Spleen (tissue), 11 donors: ENCODE results near the gene PNPLA3. TPM values are rescaled to one million over a fixed set of nuclear protein-coding genes. Genes with fewer than 3 reads are reported as not detected.

Experiments used
- DNase-seq: peaks from one replicate; pipeline ENCODE4 v3.0.0-alpha.2; 2020
- H3K27ac ChIP-seq, 8 donors: fragments of 200-600 bp; sonication (generic) in 7 of 8; 1 replicate in 4 of 8; 2 replicates in 4 of 8; pipeline versions ENCODE4 v1.5.0 to v1.8.0; 2016 to 2021; ENCODE audit warnings: inconsistent platforms in 4 of 8, mild to moderate bottlenecking in 4 of 8, moderate library complexity in 1 of 8
- H3K27me3 ChIP-seq, 7 donors: fragments of 200-600 bp; sonication (generic) in 6 of 7; replicated peaks in 1 of 7; 1 replicate in 4 of 7; 2 replicates in 3 of 7; pipeline versions ENCODE4 v1.5.0 to v1.8.0; 2016 to 2021; ENCODE audit warnings: inconsistent platforms in 3 of 7, mild to moderate bottlenecking in 1 of 7
- H3K36me3 ChIP-seq, 6 donors: fragments of 200-600 bp; sonication (generic) in 5 of 6; 1 replicate in 4 of 6; 2 replicates in 2 of 6; pipeline versions ENCODE4 v1.5.0 to v1.8.0; 2016 to 2021; ENCODE audit warnings: inconsistent platforms in 2 of 6
- H3K4me1 ChIP-seq, 6 donors: fragments of 200-600 bp; sonication (generic) in 5 of 6; 1 replicate in 3 of 6; 2 replicates in 3 of 6; pipeline versions ENCODE4 v1.5.0 to v1.8.0; 2016 to 2021; ENCODE audit warnings: inconsistent platforms in 3 of 6
- H3K4me3 ChIP-seq, 8 donors: fragments of 200-600 bp; sonication (generic) in 7 of 8; 1 replicate in 4 of 8; 2 replicates in 4 of 8; pipeline versions ENCODE4 v1.5.0 to v1.8.0; 2016 to 2021; ENCODE audit warnings: inconsistent platforms in 4 of 8, mild to moderate bottlenecking in 4 of 8, moderate library complexity in 2 of 8
- H3K9me3 ChIP-seq, 8 donors: fragments of 200-600 bp; sonication (generic) in 7 of 8; 1 replicate in 4 of 8; 2 replicates in 4 of 8; pipeline versions ENCODE4 v1.5.0 to v1.8.0; 2016 to 2021; ENCODE audit warnings: inconsistent platforms in 4 of 8
- POLR2A ChIP-seq, 3 donors: fragments of 450-650 bp; IDR thresholded peaks; one replicate each; pipeline ENCODE4 v1.5.1; 2017; ENCODE audit warnings: antibody characterized with exemption in 3 of 3, mild to moderate bottlenecking in 1 of 3
- POLR2AphosphoS5 ChIP-seq, 3 donors: sonication (generic); formaldehyde crosslinking; IDR thresholded peaks; one replicate each; pipeline ENCODE4 v1.5.1; 2017; ENCODE audit warnings: antibody characterized with exemption in 3 of 3
- WGBS, 5 donors: extraction: QIAGEN DNeasy Blood & Tissue Kit in 3 of 5; methylation state at CpG; one replicate each; pipeline versions ENCODE4 v1.1.5 to v1.1.7; 2013 to 2018; 5-methylcytosine and 5-hydroxymethylcytosine counted together
- intact Hi-C: fragments of 100-400 bp; cut with DNase I; formaldehyde crosslinking; loops from one replicate; pipeline ENCODE4 v1.15.0; 2023; ENCODE audit warnings: low total_unique reads
- polyA plus RNA-seq, 3 donors: library from polyadenylated mRNA; stranded (reverse); fragments of 200-250 nt; gene quantifications; one replicate each; pipeline ENCODE4 v1.2.1, GENCODE V29; 2013
- total RNA-seq, 7 donors: library from RNA; depleted of rRNA in 3 of 7; stranded (reverse); fragments of >200 nt in 3 of 7; fragmentation: NEBNext Ultra II Directional in 4 of 7; extraction: Animal tissue kit (Norgen Biotek cat#: 25700) in 4 of 7; gene quantifications; one replicate each; pipeline versions ENCODE4 v1.1.0 to v1.2.1, GENCODE V29; 2016 to 2021
- TF ChIP-seq, protein P1 (sequence below), 11 experiments: fragments of 200-600 bp in 7 of 11; fragments of 450-650 bp in 4 of 11; sonication (generic) in 4 of 11; IDR thresholded peaks in 8 of 11; conservative IDR thresholded peaks in 3 of 11; 1 replicate in 7 of 11; 2 replicates in 4 of 11; pipeline versions ENCODE4 v1.4.0 to v1.8.0; 2016 to 2021; ENCODE audit warnings: antibody characterized with exemption in 11 of 11, inconsistent platforms in 4 of 11, mild to moderate bottlenecking in 1 of 11
- donor health status: healthy with polysubstance abuse.
- donor health status: DM: no; HTN: no; CAD: no; lungs with moderate emphysema.
- donor health status: DM: no; HTN: no; CAD: no.
- donor health status: Bipolar disorder and iron deficiency.
- donor health status: healthy.
- donor health status: DM: no; HTN: no; CAD: no.
- donor health status: DM: yes; HTN: yes; CAD: no.

The PNPLA3 gene
- total and polyA plus RNA-seq, 10 donors, result 0.21 to 2.7 (median 1.2) TPM; not detected in 2

DNA sequence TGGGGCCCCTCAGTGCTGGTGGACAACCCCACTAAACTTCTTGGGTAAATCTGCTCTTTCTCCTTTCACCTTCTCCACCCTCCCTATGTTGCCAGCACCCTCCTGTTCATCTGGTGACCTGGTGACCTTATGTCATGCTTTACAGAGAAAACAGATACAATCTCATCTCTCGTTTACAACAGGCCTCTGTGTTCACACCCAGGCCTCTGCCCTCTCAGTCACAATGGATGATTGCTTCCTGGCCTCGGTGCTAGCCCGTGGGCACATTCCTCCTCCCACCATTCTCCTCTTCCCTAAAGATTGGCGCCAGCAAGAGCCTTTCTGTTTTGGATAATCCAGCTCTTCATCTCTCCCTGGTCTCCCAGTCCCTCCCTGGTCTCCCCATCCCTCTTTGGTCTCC is 12.3 kb upstream of the PNPLA3 start:
- intact Hi-C loops, result no loop called here
- H3K36me3 ChIP-seq, result no peaks in the 10 kb centered on the region
- no peak overlapping the region for H3K27ac ChIP-seq
- no peak overlapping the region for H3K4me3 ChIP-seq
- DNase-seq, result no peak
- no peak for TF ChIP-seq POLR2AphosphoS5 (IDR thresholded peaks at IDR 0.05)
- TF ChIP-seq, protein P1, sequence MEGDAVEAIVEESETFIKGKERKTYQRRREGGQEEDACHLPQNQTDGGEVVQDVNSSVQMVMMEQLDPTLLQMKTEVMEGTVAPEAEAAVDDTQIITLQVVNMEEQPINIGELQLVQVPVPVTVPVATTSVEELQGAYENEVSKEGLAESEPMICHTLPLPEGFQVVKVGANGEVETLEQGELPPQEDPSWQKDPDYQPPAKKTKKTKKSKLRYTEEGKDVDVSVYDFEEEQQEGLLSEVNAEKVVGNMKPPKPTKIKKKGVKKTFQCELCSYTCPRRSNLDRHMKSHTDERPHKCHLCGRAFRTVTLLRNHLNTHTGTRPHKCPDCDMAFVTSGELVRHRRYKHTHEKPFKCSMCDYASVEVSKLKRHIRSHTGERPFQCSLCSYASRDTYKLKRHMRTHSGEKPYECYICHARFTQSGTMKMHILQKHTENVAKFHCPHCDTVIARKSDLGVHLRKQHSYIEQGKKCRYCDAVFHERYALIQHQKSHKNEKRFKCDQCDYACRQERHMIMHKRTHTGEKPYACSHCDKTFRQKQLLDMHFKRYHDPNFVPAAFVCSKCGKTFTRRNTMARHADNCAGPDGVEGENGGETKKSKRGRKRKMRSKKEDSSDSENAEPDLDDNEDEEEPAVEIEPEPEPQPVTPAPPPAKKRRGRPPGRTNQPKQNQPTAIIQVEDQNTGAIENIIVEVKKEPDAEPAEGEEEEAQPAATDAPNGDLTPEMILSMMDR (IDR thresholded peaks at IDR 0.05 in 8 of 11, conservative IDR thresholded peaks at IDR 0.05 in 3 of 11), result no peak
- no peak for TF ChIP-seq POLR2A (IDR thresholded peaks at IDR 0.05)
- no peaks in the 10 kb centered on the region for H3K9me3 ChIP-seq
- peaks cover 0 to 66% (median 0%) of the 10 kb centered on the region in 7 donors for H3K27me3 ChIP-seq
- no peaks in the 10 kb centered on the region for H3K4me1 ChIP-seq
- WGBS, 5 donors, result 21 to 33% (median 23%) methylated on average over 4 of the region's 4 CpGs

DNA sequence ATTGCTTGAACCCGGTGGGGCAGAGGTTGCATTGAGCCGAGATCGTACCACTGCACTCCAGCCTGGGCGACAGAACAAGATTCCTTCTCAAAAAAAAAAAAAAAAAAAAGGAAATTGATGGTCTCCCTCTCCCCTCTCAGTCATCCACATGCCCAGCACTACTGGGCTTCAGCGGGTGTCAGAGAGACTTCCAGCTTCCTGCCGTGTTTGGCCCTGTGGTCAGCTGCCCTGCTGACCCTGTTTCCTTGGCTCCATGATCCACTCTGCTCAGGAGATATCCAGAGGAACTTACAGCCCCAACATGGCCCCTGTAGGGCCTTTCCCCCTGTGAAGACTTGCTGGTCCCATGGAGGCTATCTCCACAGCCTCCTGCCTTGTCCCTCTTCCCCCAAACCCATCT is 6.1 kb upstream of the PNPLA3 start:
- DNase-seq, result no peak
- peaks cover 0 to 90% (median 3%) of the 10 kb centered on the region in 7 donors for H3K27me3 ChIP-seq
- WGBS, 5 donors, result 57 to 79% (median 76%) methylated on average over 6 of the region's 6 CpGs
- H3K9me3 ChIP-seq, result no peaks in the 10 kb centered on the region
- intact Hi-C loops, result no loop called here
- peaks cover 0 to 2% (median 0%) of the 10 kb centered on the region in 6 donors for H3K4me1 ChIP-seq
- H3K27ac ChIP-seq, result no peak overlapping the region
- no peak overlapping the region for H3K4me3 ChIP-seq
- no peaks in the 10 kb centered on the region for H3K36me3 ChIP-seq
- no peak for TF ChIP-seq POLR2AphosphoS5 (IDR thresholded peaks at IDR 0.05)
- TF ChIP-seq POLR2A (IDR thresholded peaks at IDR 0.05), result no peak
- TF ChIP-seq, protein P1 (IDR thresholded peaks at IDR 0.05 in 8 of 11, conservative IDR thresholded peaks at IDR 0.05 in 3 of 11), result no peak

DNA sequence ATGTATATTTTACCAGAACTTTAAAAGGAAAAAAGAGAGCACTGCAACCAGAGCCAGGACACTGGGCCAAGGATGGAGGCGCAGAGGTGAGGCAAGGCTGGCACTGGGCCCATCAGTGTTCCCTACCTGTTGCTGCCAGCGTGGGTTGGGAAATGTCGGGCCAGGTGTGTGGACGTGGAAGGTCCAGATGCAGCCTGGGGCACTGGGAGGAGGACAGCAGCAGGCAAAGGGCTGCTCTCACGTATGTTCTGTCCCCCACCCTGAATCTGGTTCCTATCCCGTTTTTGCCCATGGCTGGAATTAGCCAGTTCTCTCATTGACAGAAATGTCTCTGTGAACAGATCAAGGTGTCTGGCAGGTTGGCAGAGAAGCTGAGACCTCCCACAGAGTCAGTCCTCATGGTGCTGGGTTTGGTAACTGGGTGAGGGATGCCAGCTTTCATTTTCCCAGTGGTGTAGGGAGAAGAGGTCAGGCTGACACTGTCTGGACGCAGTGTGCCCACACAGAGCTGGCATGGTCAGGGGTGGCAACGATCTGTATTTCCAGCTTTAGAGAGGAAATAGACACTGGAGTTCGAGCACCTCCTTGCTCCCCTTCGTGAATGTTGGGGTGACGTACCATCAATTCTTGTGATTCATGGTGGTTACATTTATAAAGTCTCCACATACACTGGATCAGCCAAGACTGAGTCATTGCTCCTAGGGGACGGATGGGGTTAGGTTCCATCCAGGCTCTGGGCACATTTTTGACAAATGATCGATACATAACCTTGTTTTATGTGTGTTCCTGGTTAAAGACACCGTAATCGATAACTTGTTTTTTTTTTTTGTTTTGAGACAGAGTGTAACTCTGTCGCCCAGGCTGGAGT is 4.3 kb upstream of the PNPLA3 start:
- Histone ChIP-seq H3K27me3 (peaks cover 0 to 97% (median 12%) of the 10 kb centered on the region in 7 donors), H3K4me3 (no peak overlapping the region), H3K9me3 (no peaks in the 10 kb centered on the region), H3K4me1 (peaks cover 0 to 20% (median 15%) of the 10 kb centered on the region in 6 donors), H3K27ac (no peak overlapping the region), H3K36me3 (no peaks in the 10 kb centered on the region)
- WGBS, 5 donors, result 81 to 89% (median 84%) methylated on average over 16 of the region's 16 CpGs
- TF ChIP-seq, protein P1 (IDR thresholded peaks at IDR 0.05 in 8 of 11, conservative IDR thresholded peaks at IDR 0.05 in 3 of 11), result no peak
- TF ChIP-seq POLR2AphosphoS5 (IDR thresholded peaks at IDR 0.05), result no peak
- TF ChIP-seq POLR2A (IDR thresholded peaks at IDR 0.05), result no peak
- no peak for DNase-seq
- intact Hi-C loops, result no loop called here

DNA sequence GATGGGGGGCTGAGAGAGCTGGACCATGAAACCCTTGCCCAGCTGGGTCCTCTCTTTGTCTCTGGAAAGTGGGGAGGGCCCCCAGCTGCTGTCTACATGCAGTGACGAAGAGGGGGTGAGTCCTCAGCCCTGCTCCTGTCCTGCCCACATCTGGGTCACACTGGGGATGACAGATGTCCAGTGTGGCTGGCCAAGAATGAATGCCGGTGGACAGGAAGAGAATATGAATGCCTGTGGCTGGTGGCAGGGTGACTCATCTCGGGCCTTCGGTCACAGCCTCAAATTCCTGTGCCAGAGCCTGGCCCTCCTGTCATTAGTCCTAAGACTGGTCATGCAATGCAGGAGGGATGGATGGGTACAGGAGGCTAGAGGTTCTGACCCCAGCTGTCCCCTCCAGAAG is 2.2 kb upstream of the PNPLA3 start:
- TF ChIP-seq POLR2A (IDR thresholded peaks at IDR 0.05) (no peak), POLR2AphosphoS5 (IDR thresholded peaks at IDR 0.05) (no peak)
- TF ChIP-seq, protein P1 (IDR thresholded peaks at IDR 0.05 in 8 of 11, conservative IDR thresholded peaks at IDR 0.05 in 3 of 11), result no peak
- Histone ChIP-seq H3K4me3 (no peak overlapping the region), H3K4me1 (peaks cover 0 to 22% (median 17%) of the 10 kb centered on the region in 6 donors), H3K27ac (no peak overlapping the region), H3K27me3 (peaks cover 0 to 95% (median 23%) of the 10 kb centered on the region in 7 donors), H3K9me3 (no peaks in the 10 kb centered on the region), H3K36me3 (no peaks in the 10 kb centered on the region)
- WGBS, 5 donors, result 44 to 61% (median 53%) methylated on average over 4 of the region's 4 CpGs
- DNase-seq, result no peak
- intact Hi-C loops, result no loop called here
